IMR-90 (cell line): ENCODE measurements around the gene MTMR4. TPM values are rescaled to one million over a fixed set of nuclear protein-coding genes. Genes with fewer than 3 reads are reported as not detected.

Experiments used
- ATAC-seq: fragments of 200-7000 bp; cut with Tn5 transposase; 2 replicates; pipeline ENCODE4 v1.9.1; 2020; ENCODE audit warnings: low read depth, mild to moderate bottlenecking, moderate library complexity
- BruUV-seq: library from RNA; stranded (reverse); fragments of 400-500 nt; replicated peaks from 2 replicates; lab custom pipeline; 2021; lab: Mats Ljungman, UMichigan
- CTCF ChIA-PET: fragments of 300-600 bp; formaldehyde crosslinking; extraction: SDS; loops from one replicate; lab custom pipeline; 2021; ENCODE audit warnings: antibody characterized with exemption; lab: Yijun Ruan, JAX
- POLR2A ChIA-PET: fragments of 300-600 bp; sonication (Branson Sonifier 250); formaldehyde crosslinking; loops from one replicate; lab custom pipeline; 2022; ENCODE audit warnings: antibody characterized with exemption; ENCODE audit not compliant: unreplicated experiment; lab: Charles Lee
- DNase-seq: peaks from one replicate; pipeline ENCODE4 v3.0.0; 2013
- H2AFZ ChIP-seq: replicated peaks from 2 replicates; pipeline ENCODE3; 2013; ENCODE audit warnings: low read length, mild to moderate bottlenecking; ENCODE audit not compliant: poor library complexity
- H2AK5ac ChIP-seq: 2 replicates; pipeline ENCODE4 v1.6.1; 2013; ENCODE audit warnings: low read depth, low read length, inconsistent platforms
- H2AK9ac ChIP-seq: replicated peaks from 2 replicates; pipeline ENCODE3; 2013; ENCODE audit warnings: mild to moderate bottlenecking, low read depth, low read length, moderate library complexity; ENCODE audit not compliant: poor library complexity
- H2BK120ac ChIP-seq: 2 replicates; pipeline ENCODE4 v1.6.1; 2013; ENCODE audit warnings: low read depth, low read length, inconsistent platforms
- H2BK15ac ChIP-seq: 3 replicates; pipeline ENCODE4 v1.6.1; 2013; ENCODE audit warnings: low read depth, low read length, inconsistent platforms
- H2BK20ac ChIP-seq: 2 replicates; pipeline ENCODE4 v1.6.1; 2013; ENCODE audit warnings: low read depth, mild to moderate bottlenecking, inconsistent platforms, low read length, moderate library complexity
- H2BK5ac ChIP-seq: 2 replicates; pipeline ENCODE4 v1.6.1; 2013; ENCODE audit warnings: mild to moderate bottlenecking, low read depth, low read length, inconsistent platforms; ENCODE audit not compliant: poor library complexity, severe bottlenecking
- H3K14ac ChIP-seq: replicated peaks from 2 replicates; pipeline ENCODE4 v1.6.1; 2013; ENCODE audit warnings: low read depth, low read length, inconsistent platforms
- H3K18ac ChIP-seq: 2 replicates; pipeline ENCODE4 v1.6.1; 2013; ENCODE audit warnings: low read depth, low read length, control low read depth
- H3K23ac ChIP-seq: 2 replicates; pipeline ENCODE4 v1.6.1; 2013; ENCODE audit warnings: low read depth, low read length, inconsistent platforms
- H3K27ac ChIP-seq: 2 replicates; pipeline ENCODE4 v1.5.1; 2013; ENCODE audit warnings: mild to moderate bottlenecking, control low read depth, low read length; ENCODE audit not compliant: insufficient read depth
- H3K27me3 ChIP-seq: 2 replicates; pipeline ENCODE4 v1.6.1; 2013; ENCODE audit warnings: low read length; ENCODE audit not compliant: control insufficient read depth, insufficient read depth
- H3K36me3 ChIP-seq: 2 replicates; pipeline ENCODE4 v1.6.1; 2013; ENCODE audit warnings: low read length, mixed read lengths; ENCODE audit not compliant: control insufficient read depth, insufficient read depth
- H3K4ac ChIP-seq: 2 replicates; pipeline ENCODE4 v1.6.1; 2013; ENCODE audit warnings: low read depth, low read length, inconsistent platforms
- H3K4me1 ChIP-seq: 2 replicates; pipeline ENCODE4 v1.6.1; 2013; ENCODE audit warnings: low read length, mixed read lengths; ENCODE audit not compliant: control insufficient read depth, insufficient read depth
- H3K4me2 ChIP-seq: 2 replicates; pipeline ENCODE4 v1.6.1; 2013; ENCODE audit warnings: low read depth, mild to moderate bottlenecking, control low read depth, low read length, moderate library complexity
- H3K4me3 ChIP-seq: 2 replicates; pipeline ENCODE4 v1.5.1; 2013; ENCODE audit warnings: low read depth, mild to moderate bottlenecking, control low read depth, low read length, moderate library complexity; ENCODE audit not compliant: insufficient read depth
- H3K56ac ChIP-seq: 2 replicates; pipeline ENCODE4 v1.6.1; 2013; ENCODE audit warnings: low read length, inconsistent platforms; ENCODE audit not compliant: insufficient read depth; ENCODE audit errors: extremely low read depth
- H3K79me1 ChIP-seq, 2 experiments: 2 replicates each; pipeline ENCODE4 v1.6.1; 2013; ENCODE audit warnings: low read length in 2 of 2, inconsistent platforms in 1 of 2, low read depth in 1 of 2
- H3K9ac ChIP-seq: 2 replicates; pipeline ENCODE4 v1.6.1; 2013; ENCODE audit warnings: low read depth, low read length, control low read depth
- H3K9me1 ChIP-seq: 2 replicates; pipeline ENCODE4 v1.6.1; 2013; ENCODE audit warnings: low read length, inconsistent platforms; ENCODE audit not compliant: insufficient read depth
- H3K9me3 ChIP-seq: 2 replicates; pipeline ENCODE4 v1.6.1; 2013; ENCODE audit warnings: low read length; ENCODE audit not compliant: control insufficient read depth, insufficient read depth
- H4K20me1 ChIP-seq: 2 replicates; pipeline ENCODE4 v1.6.1; 2013; ENCODE audit warnings: low read length, inconsistent platforms; ENCODE audit not compliant: insufficient read depth
- H4K5ac ChIP-seq: 2 replicates; pipeline ENCODE4 v1.6.1; 2013; ENCODE audit warnings: mild to moderate bottlenecking, low read depth, low read length, control low read depth
- H4K8ac ChIP-seq, 2 experiments: 2 replicates each; pipeline ENCODE4 v1.6.1; 2013; ENCODE audit warnings: low read depth in 2 of 2, low read length in 2 of 2, control low read depth in 1 of 2, inconsistent platforms in 1 of 2
- H4K91ac ChIP-seq: 2 replicates; pipeline ENCODE4 v1.6.1; 2013; ENCODE audit warnings: low read depth, low read length, inconsistent platforms; ENCODE audit not compliant: insufficient read depth
- MAZ ChIP-seq: IDR thresholded peaks from 2 replicates; pipeline ENCODE4 v1.6.1; 2012; ENCODE audit warnings: low read depth, mild to moderate bottlenecking, low read length, improper control_type of control experiment, moderate library complexity, borderline replicate concordance
- whole genome bisulfite sequencing, 2 experiments: methylation state at CpG; one replicate each; pipeline versions ENCODE4 v1.1.5 to v1.1.7; 2013; ENCODE audit warnings: missing lambda C conversion rate in 2 of 2; ENCODE audit not compliant: insufficient read length in 1 of 2; ENCODE audit errors: extremely low coverage in 2 of 2; 5-methylcytosine and 5-hydroxymethylcytosine counted together
- dilution Hi-C: fragments of 300-500 bp; cut with HindIII; formaldehyde crosslinking; loops from one replicate; pipeline ENCODE4 v1.14.3; 2018; ENCODE audit warnings: low sequenced_read_pairs; ENCODE audit not compliant: unreplicated experiment
- in situ Hi-C: fragments of 300-500 bp; cut with MboI; formaldehyde crosslinking; loops from 3 replicates; pipeline ENCODE4 v1.14.3; 2019; ENCODE audit warnings: low sequenced_read_pairs, inconsistent platforms, mixed read lengths
- intact Hi-C: fragments of 100-400 bp; cut with micrococcal nuclease; formaldehyde crosslinking; loops from 2 replicates; pipeline ENCODE4 v1.10.0; 2022
- polyA plus RNA-seq, 3 experiments: library from polyadenylated mRNA; depleted of rRNA; stranded (reverse); fragments of >200 nt; gene quantifications; 2 replicates each; pipeline ENCODE4 v1.2.3, GENCODE V29; 2012; ENCODE audit warnings: low replicate concordance in 1 of 3
- total RNA-seq: library from RNA; depleted of rRNA; stranded (reverse); fragments of >200 nt; gene quantifications from 2 replicates; pipeline ENCODE4 v1.2.3, GENCODE V29; 2012
- TF ChIP-seq, protein P1 (sequence below): conservative IDR thresholded peaks from 2 replicates; pipeline ENCODE4 v1.5.1; 2012; ENCODE audit warnings: mild to moderate bottlenecking, low read depth, low read length, improper control_type of control experiment

MTMR4 gene
- total and polyA plus RNA-seq, 2 of the 4 experiments (the other 2 are of a cell fraction), result 13.2 to 42.5 TPM

GRCh38 chr17:58541249-58541648 lies 26.8 kb upstream of the MTMR4 start:
- Histone ChIP-seq H2BK20ac (no peak overlapping the region), H3K4me3 (no peak overlapping the region), H2BK15ac (no peak overlapping the region), H3K23ac (no peak overlapping the region), H4K91ac (no peak overlapping the region), H3K27me3 (peaks cover 50% of the 10 kb centered on the region), H4K8ac (no peak overlapping the region), H3K79me1 (no peaks in the 10 kb centered on the region), H2AK9ac (no peak overlapping the region), H3K9me1 (no peaks in the 10 kb centered on the region), H4K20me1 (no peaks in the 10 kb centered on the region), H3K4me1 (no peaks in the 10 kb centered on the region), H2BK120ac (no peak overlapping the region), H3K4ac (no peak overlapping the region), H2AK5ac (no peak overlapping the region), H3K56ac (no peak overlapping the region), H2AFZ (no peak overlapping the region), H3K18ac (no peak overlapping the region), H3K9ac (no peak overlapping the region), H3K9me3 (no peaks in the 10 kb centered on the region), H3K36me3 (no peaks in the 10 kb centered on the region), H3K4me2 (no peak overlapping the region), H4K5ac (no peak overlapping the region), H3K14ac (no peak overlapping the region), H3K27ac (no peak overlapping the region), H2BK5ac (no peak overlapping the region)
- ATAC-seq (no peak), DNase-seq (no peak)
- TF ChIP-seq, protein P1, sequence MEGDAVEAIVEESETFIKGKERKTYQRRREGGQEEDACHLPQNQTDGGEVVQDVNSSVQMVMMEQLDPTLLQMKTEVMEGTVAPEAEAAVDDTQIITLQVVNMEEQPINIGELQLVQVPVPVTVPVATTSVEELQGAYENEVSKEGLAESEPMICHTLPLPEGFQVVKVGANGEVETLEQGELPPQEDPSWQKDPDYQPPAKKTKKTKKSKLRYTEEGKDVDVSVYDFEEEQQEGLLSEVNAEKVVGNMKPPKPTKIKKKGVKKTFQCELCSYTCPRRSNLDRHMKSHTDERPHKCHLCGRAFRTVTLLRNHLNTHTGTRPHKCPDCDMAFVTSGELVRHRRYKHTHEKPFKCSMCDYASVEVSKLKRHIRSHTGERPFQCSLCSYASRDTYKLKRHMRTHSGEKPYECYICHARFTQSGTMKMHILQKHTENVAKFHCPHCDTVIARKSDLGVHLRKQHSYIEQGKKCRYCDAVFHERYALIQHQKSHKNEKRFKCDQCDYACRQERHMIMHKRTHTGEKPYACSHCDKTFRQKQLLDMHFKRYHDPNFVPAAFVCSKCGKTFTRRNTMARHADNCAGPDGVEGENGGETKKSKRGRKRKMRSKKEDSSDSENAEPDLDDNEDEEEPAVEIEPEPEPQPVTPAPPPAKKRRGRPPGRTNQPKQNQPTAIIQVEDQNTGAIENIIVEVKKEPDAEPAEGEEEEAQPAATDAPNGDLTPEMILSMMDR, result 0 out of 2 replicates have a peak, but pooled peaks have one; percentile 13
- TF ChIP-seq MAZ, result no peak
- dilution Hi-C loops (no loop called here), in situ Hi-C loops (no loop called here), intact Hi-C loops (no loop called here)
- no CpG with 5 or more reads among the region's 2 CpGs for WGBS, 2 experiments
- no TSS peak for BruUV-seq
- POLR2A ChIA-PET, result no interaction called here
- CTCF ChIA-PET, result interaction anchor here (0.5 to 0.8 kb wide), 2 partner anchors 15 to 464 kb away, joined by 3 read pairs; no protein-coding TSS in a partner anchor
